HG02610 (cell line): ENCODE measurements around the gene ITFG1.

Experiments
- ATAC-seq: cut with Tn5 transposase; IDR thresholded peaks from one replicate; pipeline ENCODE4 v1.9.1; 2021; ENCODE audit warnings: mild to moderate bottlenecking, moderate library complexity; ENCODE audit not compliant: unreplicated experiment

The ITFG1 gene

GRCh38 chr16:47129755-47130435 lies 331.0 kb downstream of the ITFG1 start:
- ATAC-seq, result no peak

GRCh38 chr16:47127541-47127940 lies 333.3 kb downstream of the ITFG1 start:
- no peak for ATAC-seq

GRCh38 chr16:47125757-47126156 lies 335.1 kb downstream of the ITFG1 start:
- no peak for ATAC-seq

- ATAC-seq, result no peak
These were observed 347.7 kb downstream of the ITFG1 start for GRCh38 chr16:47113130-47113529.

GRCh38 chr16:47110939-47111338 lies 349.9 kb downstream of the ITFG1 start:
- ATAC-seq, result no peak

- ATAC-seq, result no peak
These were observed 351.5 kb downstream of the ITFG1 start for GRCh38 chr16:47109361-47109760.
